IMR-90 (cell line): Measurements from ENCODE around the gene SELENOT. TPM values are rescaled to one million over a fixed set of nuclear protein-coding genes. Genes with fewer than 3 reads are reported as not detected.

Experiments
- ATAC-seq: fragments of 200-7000 bp; cut with Tn5 transposase; 2 replicates; pipeline ENCODE4 v1.9.1; 2020; ENCODE audit warnings: low read depth, mild to moderate bottlenecking, moderate library complexity
- BruUV-seq: library from RNA; stranded (reverse); fragments of 400-500 nt; replicated peaks from 2 replicates; lab custom pipeline; 2021; lab: Mats Ljungman, UMichigan
- CTCF ChIA-PET: fragments of 300-600 bp; formaldehyde crosslinking; extraction: SDS; loops from one replicate; lab custom pipeline; 2021; ENCODE audit warnings: antibody characterized with exemption; lab: Yijun Ruan, JAX
- POLR2A ChIA-PET: fragments of 300-600 bp; sonication (Branson Sonifier 250); formaldehyde crosslinking; loops from one replicate; lab custom pipeline; 2022; ENCODE audit warnings: antibody characterized with exemption; ENCODE audit not compliant: unreplicated experiment; lab: Charles Lee
- DNase-seq: peaks from one replicate; pipeline ENCODE4 v3.0.0; 2013
- H2AFZ ChIP-seq: replicated peaks from 2 replicates; pipeline ENCODE3; 2013; ENCODE audit warnings: low read length, mild to moderate bottlenecking; ENCODE audit not compliant: poor library complexity
- H2AK5ac ChIP-seq: 2 replicates; pipeline ENCODE4 v1.6.1; 2013; ENCODE audit warnings: low read depth, low read length, inconsistent platforms
- H2AK9ac ChIP-seq: replicated peaks from 2 replicates; pipeline ENCODE3; 2013; ENCODE audit warnings: mild to moderate bottlenecking, low read depth, low read length, moderate library complexity; ENCODE audit not compliant: poor library complexity
- H2BK120ac ChIP-seq: 2 replicates; pipeline ENCODE4 v1.6.1; 2013; ENCODE audit warnings: low read depth, low read length, inconsistent platforms
- H2BK15ac ChIP-seq: 3 replicates; pipeline ENCODE4 v1.6.1; 2013; ENCODE audit warnings: low read depth, low read length, inconsistent platforms
- H2BK20ac ChIP-seq: 2 replicates; pipeline ENCODE4 v1.6.1; 2013; ENCODE audit warnings: low read depth, mild to moderate bottlenecking, inconsistent platforms, low read length, moderate library complexity
- H2BK5ac ChIP-seq: 2 replicates; pipeline ENCODE4 v1.6.1; 2013; ENCODE audit warnings: mild to moderate bottlenecking, low read depth, low read length, inconsistent platforms; ENCODE audit not compliant: poor library complexity, severe bottlenecking
- H3K14ac ChIP-seq: replicated peaks from 2 replicates; pipeline ENCODE4 v1.6.1; 2013; ENCODE audit warnings: low read depth, low read length, inconsistent platforms
- H3K18ac ChIP-seq: 2 replicates; pipeline ENCODE4 v1.6.1; 2013; ENCODE audit warnings: low read depth, low read length, control low read depth
- H3K23ac ChIP-seq: 2 replicates; pipeline ENCODE4 v1.6.1; 2013; ENCODE audit warnings: low read depth, low read length, inconsistent platforms
- H3K27ac ChIP-seq: 2 replicates; pipeline ENCODE4 v1.5.1; 2013; ENCODE audit warnings: mild to moderate bottlenecking, control low read depth, low read length; ENCODE audit not compliant: insufficient read depth
- H3K27me3 ChIP-seq: 2 replicates; pipeline ENCODE4 v1.6.1; 2013; ENCODE audit warnings: low read length; ENCODE audit not compliant: control insufficient read depth, insufficient read depth
- H3K36me3 ChIP-seq: 2 replicates; pipeline ENCODE4 v1.6.1; 2013; ENCODE audit warnings: low read length, mixed read lengths; ENCODE audit not compliant: control insufficient read depth, insufficient read depth
- H3K4ac ChIP-seq: 2 replicates; pipeline ENCODE4 v1.6.1; 2013; ENCODE audit warnings: low read depth, low read length, inconsistent platforms
- H3K4me1 ChIP-seq: 2 replicates; pipeline ENCODE4 v1.6.1; 2013; ENCODE audit warnings: low read length, mixed read lengths; ENCODE audit not compliant: control insufficient read depth, insufficient read depth
- H3K4me2 ChIP-seq: 2 replicates; pipeline ENCODE4 v1.6.1; 2013; ENCODE audit warnings: low read depth, mild to moderate bottlenecking, control low read depth, low read length, moderate library complexity
- H3K4me3 ChIP-seq: 2 replicates; pipeline ENCODE4 v1.5.1; 2013; ENCODE audit warnings: low read depth, mild to moderate bottlenecking, control low read depth, low read length, moderate library complexity; ENCODE audit not compliant: insufficient read depth
- H3K56ac ChIP-seq: 2 replicates; pipeline ENCODE4 v1.6.1; 2013; ENCODE audit warnings: low read length, inconsistent platforms; ENCODE audit not compliant: insufficient read depth; ENCODE audit errors: extremely low read depth
- H3K79me1 ChIP-seq, 2 experiments: 2 replicates each; pipeline ENCODE4 v1.6.1; 2013; ENCODE audit warnings: low read length in 2 of 2, inconsistent platforms in 1 of 2, low read depth in 1 of 2
- H3K9ac ChIP-seq: 2 replicates; pipeline ENCODE4 v1.6.1; 2013; ENCODE audit warnings: low read depth, low read length, control low read depth
- H3K9me1 ChIP-seq: 2 replicates; pipeline ENCODE4 v1.6.1; 2013; ENCODE audit warnings: low read length, inconsistent platforms; ENCODE audit not compliant: insufficient read depth
- H3K9me3 ChIP-seq: 2 replicates; pipeline ENCODE4 v1.6.1; 2013; ENCODE audit warnings: low read length; ENCODE audit not compliant: control insufficient read depth, insufficient read depth
- H4K20me1 ChIP-seq: 2 replicates; pipeline ENCODE4 v1.6.1; 2013; ENCODE audit warnings: low read length, inconsistent platforms; ENCODE audit not compliant: insufficient read depth
- H4K5ac ChIP-seq: 2 replicates; pipeline ENCODE4 v1.6.1; 2013; ENCODE audit warnings: mild to moderate bottlenecking, low read depth, low read length, control low read depth
- H4K8ac ChIP-seq, 2 experiments: 2 replicates each; pipeline ENCODE4 v1.6.1; 2013; ENCODE audit warnings: low read depth in 2 of 2, low read length in 2 of 2, control low read depth in 1 of 2, inconsistent platforms in 1 of 2
- H4K91ac ChIP-seq: 2 replicates; pipeline ENCODE4 v1.6.1; 2013; ENCODE audit warnings: low read depth, low read length, inconsistent platforms; ENCODE audit not compliant: insufficient read depth
- BHLHE40 ChIP-seq: fragments of 150-350 bp; IDR thresholded peaks from 2 replicates; pipeline ENCODE4 v1.6.1; 2016; ENCODE audit warnings: mild to moderate bottlenecking, low read depth, low read length
- CEBPB ChIP-seq: IDR thresholded peaks from 2 replicates; pipeline ENCODE4 v1.6.1; 2012; ENCODE audit warnings: low read depth, low read length, improper control_type of control experiment
- CHD1 ChIP-seq: IDR thresholded peaks from 2 replicates; pipeline ENCODE4 v1.6.1; 2012; ENCODE audit warnings: low read depth, low read length, improper control_type of control experiment
- CTCF ChIP-seq: conservative IDR thresholded peaks from 2 replicates; pipeline ENCODE4 v1.5.1; 2012; ENCODE audit warnings: mild to moderate bottlenecking, low read depth, low read length, improper control_type of control experiment
- ELK1 ChIP-seq: fragments of 150-350 bp; IDR thresholded peaks from 2 replicates; pipeline ENCODE4 v1.6.1; 2016; ENCODE audit warnings: low read depth, mild to moderate bottlenecking, low read length, moderate library complexity, borderline replicate concordance
- FOS ChIP-seq: fragments of 150-350 bp; IDR thresholded peaks from 2 replicates; pipeline ENCODE4 v1.6.1; 2016; ENCODE audit warnings: low read depth, low read length
- MAFK ChIP-seq: IDR thresholded peaks from 2 replicates; pipeline ENCODE4 v1.6.1; 2012; ENCODE audit warnings: low read depth, low read length, improper control_type of control experiment
- MAZ ChIP-seq: IDR thresholded peaks from 2 replicates; pipeline ENCODE4 v1.6.1; 2012; ENCODE audit warnings: low read depth, mild to moderate bottlenecking, low read length, improper control_type of control experiment, moderate library complexity, borderline replicate concordance
- POLR2A ChIP-seq: IDR thresholded peaks from 2 replicates; pipeline ENCODE4 v1.6.1; 2012; ENCODE audit warnings: mild to moderate bottlenecking, low read depth, low read length
- RAD21 ChIP-seq: IDR thresholded peaks from 2 replicates; pipeline ENCODE4 v1.6.1; 2012; ENCODE audit warnings: low read length, improper control_type of control experiment
- RFX5 ChIP-seq: IDR thresholded peaks from 2 replicates; pipeline ENCODE4 v1.8.0; 2012; ENCODE audit warnings: low read depth, mild to moderate bottlenecking, low read length, moderate library complexity
- SMC3 ChIP-seq: fragments of 150-350 bp; IDR thresholded peaks from 2 replicates; pipeline ENCODE4 v1.6.1; 2016; ENCODE audit warnings: low read depth, mild to moderate bottlenecking, antibody characterized with exemption, low read length, moderate library complexity
- WGBS, 2 experiments: methylation state at CpG; one replicate each; pipeline versions ENCODE4 v1.1.5 to v1.1.7; 2013; ENCODE audit warnings: missing lambda C conversion rate in 2 of 2; ENCODE audit not compliant: insufficient read length in 1 of 2; ENCODE audit errors: extremely low coverage in 2 of 2; 5-methylcytosine and 5-hydroxymethylcytosine counted together
- dilution Hi-C: fragments of 300-500 bp; cut with HindIII; formaldehyde crosslinking; loops from one replicate; pipeline ENCODE4 v1.14.3; 2018; ENCODE audit warnings: low sequenced_read_pairs; ENCODE audit not compliant: unreplicated experiment
- in situ Hi-C: fragments of 300-500 bp; cut with MboI; formaldehyde crosslinking; loops from 3 replicates; pipeline ENCODE4 v1.14.3; 2019; ENCODE audit warnings: low sequenced_read_pairs, inconsistent platforms, mixed read lengths
- intact Hi-C: fragments of 100-400 bp; cut with micrococcal nuclease; formaldehyde crosslinking; loops from 2 replicates; pipeline ENCODE4 v1.10.0; 2022
- polyA plus RNA-seq, 3 experiments: library from polyadenylated mRNA; depleted of rRNA; stranded (reverse); fragments of >200 nt; gene quantifications; 2 replicates each; pipeline ENCODE4 v1.2.3, GENCODE V29; 2012; ENCODE audit warnings: low replicate concordance in 1 of 3
- total RNA-seq: library from RNA; depleted of rRNA; stranded (reverse); fragments of >200 nt; gene quantifications from 2 replicates; pipeline ENCODE4 v1.2.3, GENCODE V29; 2012

SELENOT gene
- total and polyA plus RNA-seq, 2 of the 4 experiments (the other 2 are of a cell fraction), result 365 to 415 TPM

GRCh38 chr3:150556792-150557191 lies 46.3 kb upstream of the SELENOT start:
- H3K79me1 ChIP-seq, result peaks cover 9 to 35% of the 10 kb centered on the region in 2 experiments; a peak in 3 of 4 replicates
- no peaks in the 10 kb centered on the region for H3K9me3 ChIP-seq
- CTCF ChIA-PET, result no interaction called here
- H4K8ac ChIP-seq, result no peak overlapping the region
- peaks cover 2% of the 10 kb centered on the region; the same call in 1 of the 2 replicates for H3K9me1 ChIP-seq
- H3K18ac ChIP-seq, result no peak overlapping the region
- ATAC-seq (no peak), DNase-seq (no peak)
- POLR2A ChIA-PET, result interaction anchor here (0.6 kb wide), 1 partner anchor 147 kb away, joined by 4 read pairs; no protein-coding TSS in a partner anchor
- no TSS peak for BruUV-seq
- H2BK120ac ChIP-seq, result no peak overlapping the region
- H2AFZ ChIP-seq, result no peak overlapping the region
- no peak overlapping the region for H4K91ac ChIP-seq
- H3K4me2 ChIP-seq, result no peak overlapping the region
- TF ChIP-seq ELK1, result no peak
- TF ChIP-seq FOS, result no peak
- no peak for TF ChIP-seq CTCF
- TF ChIP-seq CHD1, result no peak
- TF ChIP-seq RFX5, result no peak
- no peak for TF ChIP-seq BHLHE40
- no peak for TF ChIP-seq MAZ
- TF ChIP-seq SMC3, result no peak
- no peak for TF ChIP-seq MAFK
- no peak for TF ChIP-seq POLR2A
- no peak for TF ChIP-seq RAD21
- no peak for TF ChIP-seq CEBPB
- intact Hi-C loops, result no loop called here
- no peak overlapping the region for H2BK5ac ChIP-seq
- H3K4ac ChIP-seq, result no peak overlapping the region
- in situ Hi-C loops, result no loop called here
- no peak overlapping the region for H3K9ac ChIP-seq
- no peak overlapping the region for H4K5ac ChIP-seq
- dilution Hi-C loops, result no loop called here
- H3K27me3 ChIP-seq, result no peaks in the 10 kb centered on the region
- H3K36me3 ChIP-seq, result peaks cover 12% of the 10 kb centered on the region
- no peak overlapping the region for H3K27ac ChIP-seq
- H2AK9ac ChIP-seq, result no peak overlapping the region
- H3K23ac ChIP-seq, result no peak overlapping the region
- no peaks in the 10 kb centered on the region for H3K4me1 ChIP-seq
- WGBS, 2 experiments, result no CpG with 5 or more reads among the region's 2 CpGs
- no peak overlapping the region for H2AK5ac ChIP-seq
- no peak overlapping the region for H2BK20ac ChIP-seq
- H2BK15ac ChIP-seq, result no peak overlapping the region
- H3K56ac ChIP-seq, result no peak overlapping the region
- H4K20me1 ChIP-seq, result no peaks in the 10 kb centered on the region; the same call in 1 of the 2 replicates
- no peak overlapping the region for H3K14ac ChIP-seq
- no peak overlapping the region for H3K4me3 ChIP-seq
